HG03139 (cell line): Measurements from ENCODE around the gene PLPP7.

Source experiments
- ATAC-seq: cut with Tn5 transposase; IDR thresholded peaks from one replicate; pipeline ENCODE4 v1.9.1; 2021; ENCODE audit not compliant: unreplicated experiment

Gene PLPP7

GRCh38 chr9:131302244-131303075, 12.9 kb downstream of the PLPP7 start:
- ATAC-seq = no peak

GRCh38 chr9:131303381-131304321, 14.1 kb downstream of the PLPP7 start:
- no peak for ATAC-seq

- ATAC-seq = no peak
Measured at GRCh38 chr9:131304676-131305355, 15.3 kb downstream of the PLPP7 start.

- ATAC-seq = no peak
Measured at GRCh38 chr9:131306397-131307004, 17.0 kb downstream of the PLPP7 start.

GRCh38 chr9:131307974-131308373, 18.5 kb downstream of the PLPP7 start:
- no peak for ATAC-seq

GRCh38 chr9:131308452-131308851, 18.9 kb downstream of the PLPP7 start:
- ATAC-seq = no peak

GRCh38 chr9:131308906-131309529, 19.5 kb downstream of the PLPP7 start:
- no peak for ATAC-seq

GRCh38 chr9:131309530-131310276, 20.2 kb downstream of the PLPP7 start:
- ATAC-seq = no peak

- no peak for ATAC-seq
Measured at GRCh38 chr9:131310833-131311554, 21.5 kb downstream of the PLPP7 start.

- ATAC-seq = no peak
Measured at GRCh38 chr9:131312246-131312645, 22.7 kb downstream of the PLPP7 start.

GRCh38 chr9:131312822-131313770, 23.6 kb downstream of the PLPP7 start:
- no peak for ATAC-seq

- ATAC-seq = no peak
Measured at GRCh38 chr9:131318231-131319085, 28.9 kb downstream of the PLPP7 start.

- no peak for ATAC-seq
Measured at GRCh38 chr9:131319486-131319885, 30.0 kb downstream of the PLPP7 start.

- ATAC-seq = no peak
Measured at GRCh38 chr9:131320031-131320685, 30.6 kb downstream of the PLPP7 start.

GRCh38 chr9:131323629-131324028, 34.1 kb downstream of the PLPP7 start:
- ATAC-seq = no peak
